Measurements from ENCODE around the gene EPDR1. TPM values are rescaled to one million over a fixed set of nuclear protein-coding genes. Genes with fewer than 3 reads are reported as not detected.
"Not testable (repeated sequence)": the region's sequence is repeated elsewhere in the genome, so short reads cannot be mapped to it uniquely, and the experiment has no call there.

EPDR1 gene
- total RNA-seq, 1 experiment from 2014 or later: 22.7 TPM

- ATAC-seq: no peak
- H3K27ac ChIP-seq (ENCODE audit: low read length): no peak overlapping the region
- CTCF ChIA-PET: no interaction called here
- no peaks in the 10 kb centered on the region for H3K9me2 ChIP-seq (replicated peaks; ENCODE audit: low read length)
- H4K20me1 ChIP-seq (ENCODE audit: low read length): no peaks in the 10 kb centered on the region
- H3K9me3 ChIP-seq (ENCODE audit: low read length): no peaks in the 10 kb centered on the region
- H3K4me1 ChIP-seq (ENCODE audit: insufficient read depth, low read length): no peaks in the 10 kb centered on the region
- H3K9ac ChIP-seq (ENCODE audit: low read length): no peak overlapping the region
- no peak overlapping the region for H3K4me3 ChIP-seq (ENCODE audit: low read length)
- no peaks in the 10 kb centered on the region for H3F3A ChIP-seq (ENCODE audit: low read length, unreplicated experiment)
- H3K36me3 ChIP-seq (ENCODE audit: low read depth, low read length): no peaks in the 10 kb centered on the region
- no TSS peak for BruUV-seq (replicated peaks)
- intact Hi-C loops (cut with micrococcal nuclease): no loop called here
- no peak overlapping the region for H3K4me2 ChIP-seq (ENCODE audit: low read length)
- no peak for TF ChIP-seq EZH2 (IDR thresholded peaks at IDR 0.05; ENCODE audit: low read length, unreplicated experiment)
- no peak for TF ChIP-seq CTCF (conservative IDR thresholded peaks at IDR 0.05; ENCODE audit: low read depth, low read length)
- TF ChIP-seq EZH2phosphoT487 (IDR thresholded peaks at IDR 0.05; ENCODE audit: borderline replicate concordance, low read length): no peak
- H3K79me2 ChIP-seq (ENCODE audit: low read length): 0 out of 2 replicates have a peak, but pooled peaks cover 2% of the 10 kb centered on the region
- POLR2A ChIA-PET (ENCODE audit: unreplicated experiment): no interaction called here
- no peaks in the 10 kb centered on the region for H3K27me3 ChIP-seq (ENCODE audit: low read length)
- no peak overlapping the region for H2AFZ ChIP-seq (ENCODE audit: low read length)
- no peak for DNase-seq
These were observed 31.8 kb downstream of the EPDR1 start for GRCh38 chr7:37952240-37952639.

- H3K4me1 ChIP-seq (ENCODE audit: insufficient read depth, low read length); CTCF ChIA-PET; ATAC-seq; H3K9ac ChIP-seq (ENCODE audit: low read length); H3K36me3 ChIP-seq (ENCODE audit: low read depth, low read length); H2AFZ ChIP-seq (ENCODE audit: low read length); H3K27ac ChIP-seq (ENCODE audit: low read length); H4K20me1 ChIP-seq (ENCODE audit: low read length); intact Hi-C loops (cut with micrococcal nuclease); DNase-seq; H3K4me3 ChIP-seq (ENCODE audit: low read length); H3F3A ChIP-seq (ENCODE audit: low read length, unreplicated experiment); H3K9me2 ChIP-seq (replicated peaks; ENCODE audit: low read length); H3K79me2 ChIP-seq (ENCODE audit: low read length); BruUV-seq (replicated peaks); POLR2A ChIA-PET (ENCODE audit: unreplicated experiment); H3K9me3 ChIP-seq (ENCODE audit: low read length); H3K4me2 ChIP-seq (ENCODE audit: low read length); H3K27me3 ChIP-seq (ENCODE audit: low read length): not testable (repeated sequence)
These were observed 33.8 kb downstream of the EPDR1 start for GRCh38 chr7:37954217-37954616.

- Histone ChIP-seq H3K79me2 (ENCODE audit: low read length) (no peaks in the 10 kb centered on the region), H4K20me1 (ENCODE audit: low read length) (no peaks in the 10 kb centered on the region), H3K27me3 (ENCODE audit: low read length) (no peaks in the 10 kb centered on the region), H3K4me1 (ENCODE audit: insufficient read depth, low read length) (no peaks in the 10 kb centered on the region), H3K36me3 (ENCODE audit: low read depth, low read length) (no peaks in the 10 kb centered on the region), H3K27ac (ENCODE audit: low read length) (no peak overlapping the region), H3K4me3 (ENCODE audit: low read length) (no peak overlapping the region), H3K9me3 (ENCODE audit: low read length) (no peaks in the 10 kb centered on the region), H3K9ac (ENCODE audit: low read length) (no peak overlapping the region), H2AFZ (ENCODE audit: low read length) (no peak overlapping the region), H3K9me2 (replicated peaks; ENCODE audit: low read length) (no peaks in the 10 kb centered on the region), H3K4me2 (ENCODE audit: low read length) (no peak overlapping the region), H3F3A (ENCODE audit: low read length, unreplicated experiment) (no peaks in the 10 kb centered on the region)
- BruUV-seq (replicated peaks): no TSS peak
- DNase-seq (no peak), ATAC-seq (no peak)
- CTCF ChIA-PET: no interaction called here
- no peak for TF ChIP-seq EZH2 (IDR thresholded peaks at IDR 0.05; ENCODE audit: low read length, unreplicated experiment)
- no peak for TF ChIP-seq CTCF (conservative IDR thresholded peaks at IDR 0.05; ENCODE audit: low read depth, low read length)
- TF ChIP-seq EZH2phosphoT487 (IDR thresholded peaks at IDR 0.05; ENCODE audit: borderline replicate concordance, low read length): no peak
- intact Hi-C loops (cut with micrococcal nuclease): no loop called here
- POLR2A ChIA-PET (ENCODE audit: unreplicated experiment): no interaction called here
These were observed 36.4 kb downstream of the EPDR1 start for GRCh38 chr7:37956791-37957190.

Data from PC-3 (cell line).